K562 (cell line): ENCODE data around the gene UBE2E2.

ENCODE experiments used
- CTCF ChIP-seq, 3 experiments: IDR thresholded peaks in 2 of 3; conservative IDR thresholded peaks in 1 of 3; 2 replicates each; pipeline ENCODE4 v1.5.1; 2011 to 2012; ENCODE audit warnings: low read length in 3 of 3, mild to moderate bottlenecking in 3 of 3, control low read depth in 2 of 3, improper control_type of control experiment in 1 of 3, inconsistent platforms in 1 of 3, low read depth in 1 of 3, mixed read lengths in 1 of 3, moderate library complexity in 1 of 3; ENCODE audit not compliant: insufficient read depth in 2 of 3
- GATAD2B ChIP-seq: fragments of 450-650 bp; IDR thresholded peaks from 2 replicates; pipeline ENCODE4 v1.6.1; 2017; ENCODE audit warnings: mild to moderate bottlenecking, borderline replicate concordance
- ZNF197 ChIP-seq: fragments of 200-800 bp; sonication (Bioruptor generic); IDR thresholded peaks from 2 replicates; pipeline ENCODE4 v1.6.1; 2016; ENCODE audit warnings: low read depth, missing genetic modification characterization, missing compliant biosample characterization
- ZNF431 ChIP-seq: sonication (generic); formaldehyde crosslinking; IDR thresholded peaks from 2 replicates; pipeline ENCODE4 v1.8.0; 2022; ENCODE audit warnings: mild to moderate bottlenecking, missing genetic modification reagents

GRCh38 chr3:23425410-23425809, 222.3 kb downstream of the UBE2E2 start:
- TF ChIP-seq ZNF197 (CRISPR knock-in tag) (no peak), GATAD2B (no peak), CTCF (IDR thresholded peaks at IDR 0.05 in 2 of 3, conservative IDR thresholded peaks at IDR 0.05 in 1 of 3; ENCODE audit: insufficient read depth in 2 of 3, low read depth in 1 of 3, low read length in 3 of 3) (no peak), ZNF431 (no peak)
